ENCODE measurements around the gene CTIF. TPM values are rescaled to one million over a fixed set of nuclear protein-coding genes. Genes with fewer than 3 reads are reported as not detected.

The CTIF gene
- total RNA-seq, 1 donor from 2014 or later: 15.0 TPM

GRCh38 chr18:48612917-48613316 lies 74.1 kb downstream of the CTIF start:
- no peak overlapping the region for H3K4me3 ChIP-seq (ENCODE audit: low read depth, low read length)
- FAIRE-seq (peak; percentile 28), DNase-seq (ENCODE audit: low read depth) (no peak)
- H3K27me3 ChIP-seq (ENCODE audit: control insufficient read depth, insufficient read depth, low read length): no peaks in the 10 kb centered on the region
- peaks cover 5% of the 10 kb centered on the region for H3K36me3 ChIP-seq (ENCODE audit: control insufficient read depth, insufficient read depth, low read length)
- no peak for TF ChIP-seq CTCF (IDR thresholded peaks at IDR 0.05; ENCODE audit: insufficient read depth, low read length, severe bottlenecking)

GRCh38 chr18:48613589-48614404 lies 75.0 kb downstream of the CTIF start:
- DNase-seq (ENCODE audit: low read depth): no peak
- Histone ChIP-seq H3K4me3 (ENCODE audit: low read depth, low read length) (no peak overlapping the region), H3K27me3 (ENCODE audit: control insufficient read depth, insufficient read depth, low read length) (no peaks in the 10 kb centered on the region), H3K36me3 (ENCODE audit: control insufficient read depth, insufficient read depth, low read length) (peaks cover 4% of the 10 kb centered on the region)
- no peak for TF ChIP-seq CTCF (IDR thresholded peaks at IDR 0.05; ENCODE audit: insufficient read depth, low read length, severe bottlenecking)
- FAIRE-seq: no peak

GRCh38 chr18:48615566-48616401 lies 77.0 kb downstream of the CTIF start:
- H3K27me3 ChIP-seq (ENCODE audit: control insufficient read depth, insufficient read depth, low read length): no peaks in the 10 kb centered on the region
- peak; percentile 12 for DNase-seq (ENCODE audit: low read depth)
- peaks cover 9% of the 10 kb centered on the region for H3K36me3 ChIP-seq (ENCODE audit: control insufficient read depth, insufficient read depth, low read length)
- FAIRE-seq: no peak
- H3K4me3 ChIP-seq (ENCODE audit: low read depth, low read length): no peak overlapping the region
- no peak for TF ChIP-seq CTCF (IDR thresholded peaks at IDR 0.05; ENCODE audit: insufficient read depth, low read length, severe bottlenecking)

- peak; percentile 84 for FAIRE-seq
- Histone ChIP-seq H3K36me3 (ENCODE audit: control insufficient read depth, insufficient read depth, low read length) (peaks cover 8% of the 10 kb centered on the region), H3K4me3 (ENCODE audit: low read depth, low read length) (no peak overlapping the region), H3K27me3 (ENCODE audit: control insufficient read depth, insufficient read depth, low read length) (no peaks in the 10 kb centered on the region)
- peak; percentile 55 for DNase-seq (ENCODE audit: low read depth)
- TF ChIP-seq CTCF (IDR thresholded peaks at IDR 0.05; ENCODE audit: insufficient read depth, low read length, severe bottlenecking): no peak
These were observed 77.8 kb downstream of the CTIF start for GRCh38 chr18:48616484-48617255.

GRCh38 chr18:48617844-48618497 lies 79.1 kb downstream of the CTIF start:
- FAIRE-seq: peak; percentile 7
- no peak for TF ChIP-seq CTCF (IDR thresholded peaks at IDR 0.05; ENCODE audit: insufficient read depth, low read length, severe bottlenecking)

More at GRCh38 chr18:48617844-48618497, 79.1 kb downstream of the CTIF start:
- Histone ChIP-seq H3K4me3 (ENCODE audit: low read depth, low read length) (no peak overlapping the region), H3K27me3 (ENCODE audit: control insufficient read depth, insufficient read depth, low read length) (no peaks in the 10 kb centered on the region), H3K36me3 (ENCODE audit: control insufficient read depth, insufficient read depth, low read length) (peaks cover 8% of the 10 kb centered on the region)
- no peak for DNase-seq (ENCODE audit: low read depth)
